Common myeloid progenitor, CD34-positive (primary cell): ENCODE measurements around the gene USP44.

ENCODE experiments used
- CTCF ChIA-PET: fragments of 350-600 bp; sonication (Branson Sonifier 250); formaldehyde crosslinking; loops from one replicate; lab custom pipeline; 2021; ENCODE audit warnings: antibody characterized with exemption; lab: Charles Lee
- POLR2A ChIA-PET: fragments of 350-600 bp; sonication (Branson Sonifier 250); formaldehyde crosslinking; loops from one replicate; lab custom pipeline; 2021; ENCODE audit warnings: antibody characterized with exemption; lab: Charles Lee
- DNase-seq, 3 donors: peaks; one replicate each; pipeline versions ENCODE4 v3.0.0 to v3.0.0-alpha.2; 2013
- H3K27ac ChIP-seq, 2 experiments: 1 replicate in 1 of 2; 2 replicates in 1 of 2; pipeline ENCODE4 v1.7.0; 2013; ENCODE audit warnings: inconsistent platforms in 2 of 2, low read length in 2 of 2, mild to moderate bottlenecking in 2 of 2, low read depth in 1 of 2, moderate library complexity in 1 of 2; ENCODE audit not compliant: severe bottlenecking in 2 of 2, insufficient read depth in 1 of 2, poor library complexity in 1 of 2
- H3K27me3 ChIP-seq, 5 experiments: replicated peaks in 2 of 5; 1 replicate in 3 of 5; 2 replicates in 2 of 5; pipeline versions ENCODE4 v1.6.1 to v1.7.0; 2013; ENCODE audit warnings: low read length in 4 of 5, mild to moderate bottlenecking in 2 of 5, moderate library complexity in 2 of 5, inconsistent platforms in 1 of 5; ENCODE audit not compliant: insufficient read depth in 5 of 5, control insufficient read depth in 4 of 5
- H3K36me3 ChIP-seq, 4 experiments: 1 replicate in 2 of 4; 2 replicates in 2 of 4; pipeline versions ENCODE4 v1.6.1 to v1.7.0; 2013; ENCODE audit warnings: low read length in 3 of 4, control low read depth in 1 of 4, mild to moderate bottlenecking in 1 of 4; ENCODE audit not compliant: control insufficient read depth in 4 of 4, insufficient read depth in 4 of 4
- H3K4me1 ChIP-seq, 4 experiments: 1 replicate in 3 of 4; 2 replicates in 1 of 4; pipeline versions ENCODE4 v1.6.1 to v1.7.1; 2013; ENCODE audit warnings: low read length in 3 of 4, mild to moderate bottlenecking in 3 of 4, control low read depth in 1 of 4, inconsistent platforms in 1 of 4, moderate library complexity in 1 of 4; ENCODE audit not compliant: control insufficient read depth in 4 of 4, insufficient read depth in 4 of 4; ENCODE audit errors: control extremely low read depth in 1 of 4
- H3K4me3 ChIP-seq, 7 experiments: 1 replicate in 4 of 7; 2 replicates in 3 of 7; pipeline versions ENCODE4 v1.5.1 to v1.7.0; 2013; ENCODE audit warnings: mild to moderate bottlenecking in 7 of 7, low read length in 6 of 7, moderate library complexity in 6 of 7, inconsistent platforms in 2 of 7, low read depth in 2 of 7, control low read depth in 1 of 7; ENCODE audit not compliant: insufficient read depth in 4 of 7, control insufficient read depth in 1 of 7; ENCODE audit errors: extremely low read depth in 1 of 7
- H3K9me3 ChIP-seq, 5 experiments: 1 replicate in 4 of 5; 2 replicates in 1 of 5; pipeline versions ENCODE4 v1.6.1 to v1.7.1; 2013; ENCODE audit warnings: low read length in 4 of 5, mild to moderate bottlenecking in 2 of 5, inconsistent platforms in 1 of 5, low read depth in 1 of 5, moderate library complexity in 1 of 5; ENCODE audit not compliant: control insufficient read depth in 4 of 5, insufficient read depth in 2 of 5; ENCODE audit errors: control extremely low read depth in 1 of 5
- WGBS: methylation state at CpG from one replicate; pipeline ENCODE4 v1.1.5; 2013; ENCODE audit not compliant: insufficient coverage; 5-methylcytosine and 5-hydroxymethylcytosine counted together

USP44 gene

GRCh38 chr12:95515197-95515596, 36.1 kb downstream of the USP44 start:
- H3K4me1 ChIP-seq = no peaks in the 10 kb centered on the region
- POLR2A ChIA-PET = interaction anchor here (0.6 kb wide), 1 partner anchor 599 kb away, joined by 4 read pairs; no protein-coding TSS in a partner anchor
- no peaks in the 10 kb centered on the region for H3K27me3 ChIP-seq
- H3K4me3 ChIP-seq = no peak overlapping the region
- peaks cover 8 to 49% (median 27%) of the 10 kb centered on the region in 4 experiments for H3K36me3 ChIP-seq
- no peak for DNase-seq
- H3K9me3 ChIP-seq = no peaks in the 10 kb centered on the region
- CTCF ChIA-PET = no interaction called here
- 88% methylated on average over 1 of the region's 3 CpGs for WGBS
- no peak overlapping the region for H3K27ac ChIP-seq

- POLR2A ChIA-PET = no interaction called here
- no peaks in the 10 kb centered on the region for H3K27me3 ChIP-seq
- WGBS = 97% methylated on average over 5 of the region's 5 CpGs
- H3K4me1 ChIP-seq = no peaks in the 10 kb centered on the region
- no peaks in the 10 kb centered on the region for H3K9me3 ChIP-seq
- CTCF ChIA-PET = interaction anchor here (0.9 to 1.3 kb wide), 3 partner anchors 12 to 20 kb away, joined by 3 to 6 read pairs (median 3); no protein-coding TSS in a partner anchor
- no peak overlapping the region for H3K27ac ChIP-seq
- no peak for DNase-seq
- H3K4me3 ChIP-seq = no peak overlapping the region
- H3K36me3 ChIP-seq = peaks cover 13 to 55% (median 37%) of the 10 kb centered on the region in 4 experiments
These were observed 37.7 kb downstream of the USP44 start for GRCh38 chr12:95513599-95513998.

- no peak overlapping the region for H3K27ac ChIP-seq
- no peaks in the 10 kb centered on the region for H3K4me1 ChIP-seq
- no peak overlapping the region for H3K4me3 ChIP-seq
- H3K9me3 ChIP-seq = no peaks in the 10 kb centered on the region
- H3K27me3 ChIP-seq = no peaks in the 10 kb centered on the region
- WGBS = 100% methylated on average over 1 of the region's 1 CpG
- no peak for DNase-seq
- peaks cover 15 to 70% (median 44%) of the 10 kb centered on the region in 4 experiments for H3K36me3 ChIP-seq
- POLR2A ChIA-PET = no interaction called here
- CTCF ChIA-PET = no interaction called here
These were observed 39.3 kb downstream of the USP44 start for GRCh38 chr12:95511977-95512376.

GRCh38 chr12:95509300-95509699, 42.0 kb downstream of the USP44 start:
- Histone ChIP-seq H3K27ac (no peak overlapping the region), H3K9me3 (no peaks in the 10 kb centered on the region), H3K27me3 (no peaks in the 10 kb centered on the region), H3K4me1 (no peaks in the 10 kb centered on the region), H3K4me3 (no peak overlapping the region), H3K36me3 (peaks cover 26 to 79% (median 57%) of the 10 kb centered on the region in 4 experiments)
- POLR2A ChIA-PET = no interaction called here
- 100% methylated on average over 3 of the region's 3 CpGs for WGBS
- CTCF ChIA-PET = no interaction called here
- DNase-seq = no peak

- ChIA-PET CTCF (no interaction called here), POLR2A (no interaction called here)
- 90% methylated on average over 5 of the region's 10 CpGs for WGBS
- Histone ChIP-seq H3K27ac (no peak overlapping the region), H3K27me3 (no peaks in the 10 kb centered on the region), H3K36me3 (peaks cover 26 to 79% (median 54%) of the 10 kb centered on the region in 4 experiments), H3K4me3 (no peak overlapping the region), H3K4me1 (no peaks in the 10 kb centered on the region), H3K9me3 (no peaks in the 10 kb centered on the region)
- DNase-seq = no peak
These were observed 44.4 kb downstream of the USP44 start for GRCh38 chr12:95506707-95507523.

GRCh38 chr12:95505039-95505438, 46.2 kb downstream of the USP44 start:
- Histone ChIP-seq H3K27ac (no peak overlapping the region), H3K36me3 (peaks cover 26 to 75% (median 50%) of the 10 kb centered on the region in 4 experiments), H3K9me3 (no peaks in the 10 kb centered on the region), H3K27me3 (no peaks in the 10 kb centered on the region), H3K4me3 (no peak overlapping the region), H3K4me1 (no peaks in the 10 kb centered on the region)
- no peak for DNase-seq
- 98% methylated on average over 5 of the region's 5 CpGs for WGBS
- CTCF ChIA-PET = no interaction called here
- POLR2A ChIA-PET = no interaction called here

GRCh38 chr12:95504140-95504539, 47.1 kb downstream of the USP44 start:
- no peak overlapping the region for H3K4me3 ChIP-seq
- DNase-seq = no peak
- WGBS = 100% methylated on average over 3 of the region's 4 CpGs
- POLR2A ChIA-PET = no interaction called here
- CTCF ChIA-PET = interaction anchor here (0.7 kb wide), 1 partner anchor 715 kb away, joined by 3 read pairs; no protein-coding TSS in a partner anchor
- no peaks in the 10 kb centered on the region for H3K4me1 ChIP-seq
- no peaks in the 10 kb centered on the region for H3K27me3 ChIP-seq
- H3K9me3 ChIP-seq = peaks cover 0 to 2% (median 0%) of the 10 kb centered on the region in 5 experiments
- H3K27ac ChIP-seq = no peak overlapping the region
- peaks cover 29 to 84% (median 51%) of the 10 kb centered on the region in 4 experiments for H3K36me3 ChIP-seq
